ENCODE measurements around the gene RESF1. TPM values are rescaled to one million over a fixed set of nuclear protein-coding genes. Genes with fewer than 3 reads are reported as not detected.
"Not testable (repeated sequence)": the region's sequence is repeated elsewhere in the genome, so short reads cannot be mapped to it uniquely, and the experiment has no call there.

Gene RESF1
- total RNA-seq (2014; rRNA removed; shearing (Covaris generic)), result 30.2 and 38.3 TPM in 2 replicates

- DNase-seq (ENCODE audit: low spot score), result peak; percentile 83
These were observed at the start of gene RESF1 for GRCh38 chr12:31959161-31959700. RESF1 (plus strand) TSS chr12:31959415; CDS start chr12:31980956, 21,541 bp downstream.

- no peak for DNase-seq (ENCODE audit: low spot score)
These were observed 44.3 kb upstream of the RESF1 start for GRCh38 chr12:31914927-31915326.

- DNase-seq (ENCODE audit: low spot score), result no peak
These were observed 43.8 kb upstream of the RESF1 start for GRCh38 chr12:31915446-31915845.

GRCh38 chr12:31922341-31923062, 36.7 kb upstream of the RESF1 start:
- peak; percentile 74 for DNase-seq (ENCODE audit: low spot score)

GRCh38 chr12:31923063-31923412, 36.2 kb upstream of the RESF1 start:
- no peak for DNase-seq (ENCODE audit: low spot score)

GRCh38 chr12:31928246-31929026, 30.8 kb upstream of the RESF1 start:
- DNase-seq (ENCODE audit: low spot score), result no peak

- DNase-seq (ENCODE audit: low spot score), result no peak
These were observed 30.1 kb upstream of the RESF1 start for GRCh38 chr12:31929027-31929526.

GRCh38 chr12:31931796-31932715, 27.2 kb upstream of the RESF1 start:
- DNase-seq (ENCODE audit: low spot score), result no peak

- no peak for DNase-seq (ENCODE audit: low spot score)
These were observed 14.9 kb upstream of the RESF1 start for GRCh38 chr12:31944299-31944698.

- DNase-seq (ENCODE audit: low spot score), result no peak
These were observed 11.2 kb upstream of the RESF1 start for GRCh38 chr12:31947971-31948370.

- DNase-seq (ENCODE audit: low spot score), result not testable (repeated sequence)
These were observed 10.4 kb upstream of the RESF1 start for GRCh38 chr12:31948697-31949359.

- no peak for DNase-seq (ENCODE audit: low spot score)
These were observed 9.1 kb upstream of the RESF1 start for GRCh38 chr12:31950088-31950487.

GRCh38 chr12:31950492-31950891, 8.7 kb upstream of the RESF1 start:
- no peak for DNase-seq (ENCODE audit: low spot score)

GRCh38 chr12:31951008-31951407, 8.2 kb upstream of the RESF1 start:
- no peak for DNase-seq (ENCODE audit: low spot score)

- no peak for DNase-seq (ENCODE audit: low spot score)
These were observed 7.3 kb upstream of the RESF1 start for GRCh38 chr12:31951939-31952338.

GRCh38 chr12:31952418-31952817, 6.8 kb upstream of the RESF1 start:
- DNase-seq (ENCODE audit: low spot score), result no peak

- DNase-seq (ENCODE audit: low spot score), result no peak
These were observed 4.0 kb upstream of the RESF1 start for GRCh38 chr12:31954925-31955858.

GRCh38 chr12:31958569-31959160, 550 bp upstream of the RESF1 start:
- DNase-seq (ENCODE audit: low spot score), result peak; percentile 14

GRCh38 chr12:31959701-31960391, 631 bp downstream of the RESF1 start:
- peak; percentile 24 for DNase-seq (ENCODE audit: low spot score)

Data from A172 (cell line).